Measurements from ENCODE around the gene EPHA2.

Gene EPHA2

DNA sequence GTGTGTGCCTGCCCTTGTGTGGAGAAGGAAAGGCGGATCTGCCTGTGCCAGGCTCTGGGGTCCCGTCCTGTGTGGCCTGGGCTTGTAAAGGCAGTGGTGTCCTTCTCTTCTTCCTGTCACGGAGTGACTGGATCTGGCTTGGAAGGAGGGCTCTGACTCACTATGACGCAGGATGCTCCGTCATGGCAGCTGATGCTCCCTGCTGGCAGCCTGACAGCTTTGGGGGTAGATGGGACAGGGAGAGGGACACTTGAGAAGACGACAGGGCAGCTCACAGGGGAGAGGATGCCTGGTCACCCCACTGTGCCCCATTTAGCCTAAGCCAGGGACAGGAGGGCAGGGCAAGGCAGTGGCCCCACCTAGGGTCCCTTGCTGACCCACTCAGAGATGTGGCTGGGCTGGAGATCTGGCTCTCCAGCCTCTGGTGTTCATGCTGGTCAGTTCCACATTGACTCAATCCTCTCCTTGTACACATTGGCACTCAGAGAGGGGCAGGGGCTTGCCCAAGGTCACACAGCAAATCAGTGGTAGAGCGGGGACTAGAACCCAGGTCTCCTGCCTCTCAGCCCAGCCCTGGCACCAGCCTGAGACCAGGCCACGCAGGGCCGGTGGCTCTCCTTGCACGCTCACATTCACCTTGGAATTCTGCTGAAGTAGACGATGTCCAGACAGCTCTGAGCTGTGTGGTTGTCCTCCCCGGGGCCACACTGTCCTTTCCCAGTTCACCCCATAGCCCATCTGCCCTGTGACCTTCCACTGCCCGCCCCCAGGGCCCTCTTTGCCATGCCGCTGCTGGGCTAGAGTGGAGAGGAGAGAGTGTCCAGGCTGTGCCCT lies 79.6 kb downstream of the EPHA2 start:
- Histone ChIP-seq H3K4me3 (ENCODE audit: low read depth, low read length) (no peak overlapping the region), H2AFZ (ENCODE audit: low read length, unreplicated experiment) (no peak overlapping the region), H3K27ac (ENCODE audit: low read depth, low read length) (peak overlapping the region; percentile 84), H3K27me3 (ENCODE audit: insufficient read depth, low read length) (no peaks in the 10 kb centered on the region), H3K4me1 (ENCODE audit: control insufficient read depth, insufficient read depth, low read length, unreplicated experiment) (peaks cover 31% of the 10 kb centered on the region), H3K79me2 (ENCODE audit: control insufficient read depth, insufficient read depth, low read length, unreplicated experiment) (no peaks in the 10 kb centered on the region), H3K36me3 (ENCODE audit: insufficient read depth, low read length) (no peaks in the 10 kb centered on the region)

DNA sequence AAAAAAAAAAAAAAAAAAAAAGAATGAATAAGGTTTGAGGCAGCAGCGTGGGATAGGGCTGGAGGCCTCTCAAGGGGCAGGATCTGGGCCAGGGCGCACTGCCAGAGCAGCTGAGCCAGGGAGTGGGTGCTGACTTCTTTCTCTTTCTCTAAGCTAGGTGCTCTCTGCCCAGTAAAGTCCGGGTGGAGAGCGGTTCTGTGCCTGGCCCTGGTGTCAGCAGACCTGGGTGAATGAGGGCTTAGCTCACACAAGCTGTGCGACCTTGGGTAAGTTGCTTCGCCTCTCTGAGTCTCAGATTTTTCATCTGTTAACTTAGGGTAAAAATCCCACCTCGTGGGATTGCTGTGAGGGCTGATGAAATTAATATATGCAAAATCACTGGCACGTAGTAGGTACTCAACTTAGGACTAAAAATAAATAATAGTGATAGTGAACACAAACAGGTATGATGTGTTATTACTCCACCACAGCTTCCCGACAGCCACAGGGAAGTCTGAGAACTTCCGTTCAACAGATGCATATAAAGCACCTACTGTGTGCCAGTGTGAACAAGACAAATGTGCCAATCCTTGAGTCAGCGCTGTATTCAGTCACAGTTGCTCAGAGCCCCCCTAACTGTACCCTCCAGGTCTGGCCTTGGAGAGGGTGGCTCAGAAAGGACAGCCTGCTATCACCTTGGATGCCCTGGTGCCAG lies 80.4 kb downstream of the EPHA2 start:
- Histone ChIP-seq H2AFZ (ENCODE audit: low read length, unreplicated experiment) (no peak overlapping the region), H3K27me3 (ENCODE audit: insufficient read depth, low read length) (no peaks in the 10 kb centered on the region), H3K36me3 (ENCODE audit: insufficient read depth, low read length) (no peaks in the 10 kb centered on the region), H3K4me1 (ENCODE audit: control insufficient read depth, insufficient read depth, low read length, unreplicated experiment) (peaks cover 31% of the 10 kb centered on the region), H3K79me2 (ENCODE audit: control insufficient read depth, insufficient read depth, low read length, unreplicated experiment) (no peaks in the 10 kb centered on the region), H3K4me3 (ENCODE audit: low read depth, low read length) (no peak overlapping the region), H3K27ac (ENCODE audit: low read depth, low read length) (peak overlapping the region; percentile 84)

Data from ACC112 (cell line).